Frontal cortex (tissue), 4 donors: ENCODE data around the gene TRIO. TPM values are rescaled to one million over a fixed set of nuclear protein-coding genes. Genes with fewer than 3 reads are reported as not detected.
A peak's percentile ranks its signal among the peaks of the same experiment; 100 is the strongest.

ENCODE experiments used
- DNase-seq, 2 donors: peaks; one replicate each; pipeline ENCODE4 v3.0.0; 2012; ENCODE audit warnings: low spot score in 2 of 2
- FAIRE-seq: peaks from 2 replicates; lab custom pipeline; 2012; peaks lifted over from hg19 to GRCh38; lab: Jason Lieb, UNC
- total RNA-seq: library from RNA; depleted of rRNA; stranded (reverse); fragments of >200 nt; gene quantifications from one replicate; pipeline ENCODE4 v1.2.3, GENCODE V29; 2014
- donor health status: control.
- donor health status: control.
- donor health status: control.

Gene TRIO
- total RNA-seq, 1 donor from 2014 or later: 310 TPM

GRCh38 chr5:14270209-14270702 lies 127.1 kb downstream of the TRIO start:
- no peak for FAIRE-seq

GRCh38 chr5:14272548-14273205 lies 129.5 kb downstream of the TRIO start:
- DNase-seq: no peak
- no peak for FAIRE-seq

More at GRCh38 chr5:14270209-14270702, 127.1 kb downstream of the TRIO start:
- DNase-seq: peak; percentile 27 to 55

- FAIRE-seq: no peak
- DNase-seq: no peak
Observed at GRCh38 chr5:14273207-14273767, 130.1 kb downstream of the TRIO start.

GRCh38 chr5:14276380-14276779 lies 133.2 kb downstream of the TRIO start:
- DNase-seq (no peak), FAIRE-seq (no peak)

- DNase-seq: no peak
- FAIRE-seq: no peak
Observed at GRCh38 chr5:14277385-14278320, 134.5 kb downstream of the TRIO start.

- FAIRE-seq (no peak), DNase-seq (no peak)
Observed at GRCh38 chr5:14280294-14280854, 137.2 kb downstream of the TRIO start.

GRCh38 chr5:14281746-14282181 lies 138.6 kb downstream of the TRIO start:
- no peak for FAIRE-seq
- DNase-seq: no peak

- DNase-seq: no peak
- no peak for FAIRE-seq
Observed at GRCh38 chr5:14283139-14283538, 140.0 kb downstream of the TRIO start.

- DNase-seq: no peak
- FAIRE-seq: no peak
Observed at GRCh38 chr5:14284392-14285148, 141.4 kb downstream of the TRIO start.

GRCh38 chr5:14286007-14286406 lies 142.9 kb downstream of the TRIO start:
- FAIRE-seq: no peak
- DNase-seq: no peak

GRCh38 chr5:14286574-14287421 lies 143.7 kb downstream of the TRIO start:
- no peak for DNase-seq

GRCh38 chr5:14292766-14293658 lies 149.9 kb downstream of the TRIO start:
- no peak for DNase-seq
- no peak for FAIRE-seq

More at GRCh38 chr5:14286574-14287421, 143.7 kb downstream of the TRIO start:
- no peak for FAIRE-seq

GRCh38 chr5:14295610-14296009 lies 152.5 kb downstream of the TRIO start:
- DNase-seq (no peak), FAIRE-seq (no peak)

- DNase-seq (peak in 1 of 2 donors; percentile 24), FAIRE-seq (no peak)
Observed at GRCh38 chr5:14296533-14297331, 153.6 kb downstream of the TRIO start.

GRCh38 chr5:14297697-14298096 lies 154.6 kb downstream of the TRIO start:
- no peak for DNase-seq
- no peak for FAIRE-seq

GRCh38 chr5:14298126-14298847 lies 155.1 kb downstream of the TRIO start:
- FAIRE-seq (no peak), DNase-seq (no peak)
